HepG2 (cell line): Measurements from ENCODE around the gene SLC13A3. TPM values are rescaled to one million over a fixed set of nuclear protein-coding genes. Genes with fewer than 3 reads are reported as not detected.

Experiments used
- AKNA ChIP-seq: sonication (generic); formaldehyde crosslinking; IDR thresholded peaks from 2 replicates; pipeline ENCODE4 v1.4.0; 2020; ENCODE audit warnings: missing genetic modification reagents, borderline replicate concordance
- CBX1 ChIP-seq: IDR thresholded peaks from one replicate; pipeline ENCODE4 v1.6.1; 2016; ENCODE audit warnings: antibody characterized with exemption, low read depth
- ELK4 ChIP-seq: sonication (generic); formaldehyde crosslinking; IDR thresholded peaks from 2 replicates; pipeline ENCODE4 v1.9.0; 2021; ENCODE audit warnings: missing genetic modification reagents, borderline replicate concordance
- FOXA3 ChIP-seq: IDR thresholded peaks from 2 replicates; pipeline ENCODE4 v1.6.1; 2016; ENCODE audit warnings: missing genetic modification reagents, missing compliant biosample characterization
- HNRNPH1 ChIP-seq: fragments of 200-400 bp; formaldehyde crosslinking; optimal IDR thresholded peaks from 2 replicates; pipeline ENCODE3; 2017; ENCODE audit warnings: mild to moderate bottlenecking, low read depth, low read length
- KDM5B ChIP-seq: sonication (generic); formaldehyde crosslinking; IDR thresholded peaks from 2 replicates; pipeline ENCODE4 v1.4.0; 2020; ENCODE audit warnings: missing genetic modification reagents, mild to moderate bottlenecking, borderline replicate concordance
- MBD4 ChIP-seq: IDR thresholded peaks from 2 replicates; pipeline ENCODE4 v1.6.1; 2012; ENCODE audit warnings: low read length, inconsistent platforms, borderline replicate concordance
- MZF1 ChIP-seq: sonication (generic); formaldehyde crosslinking; IDR thresholded peaks from 2 replicates; pipeline ENCODE4 v1.8.1; 2023; ENCODE audit warnings: mild to moderate bottlenecking, missing genetic modification reagents, borderline replicate concordance
- NR2F6 ChIP-seq, 2 experiments: IDR thresholded peaks; 2 replicates each; pipeline ENCODE4 v1.6.1; 2016; ENCODE audit warnings: antibody characterized with exemption in 1 of 2, mild to moderate bottlenecking in 1 of 2
- PREB ChIP-seq: sonication (generic); formaldehyde crosslinking; IDR thresholded peaks from 2 replicates; pipeline ENCODE4 v1.4.0; 2020; ENCODE audit warnings: missing genetic modification reagents
- RAD21 ChIP-seq: fragments of 450-650 bp; formaldehyde crosslinking; IDR thresholded peaks from 2 replicates; pipeline ENCODE4 v1.5.0; 2020; ENCODE audit warnings: mild to moderate bottlenecking
- SMARCC2 ChIP-seq: fragments of 450-650 bp; IDR thresholded peaks from 2 replicates; pipeline ENCODE4 v1.6.1; 2017; ENCODE audit warnings: antibody characterized with exemption, mild to moderate bottlenecking
- TAF1 ChIP-seq: sonication (generic); formaldehyde crosslinking; IDR thresholded peaks from 2 replicates; pipeline ENCODE4 v1.4.0; 2020; ENCODE audit warnings: missing genetic modification reagents
- TCF7L2 ChIP-seq: IDR thresholded peaks from 2 replicates; pipeline ENCODE4 v1.6.1; 2011; ENCODE audit warnings: mild to moderate bottlenecking, low read depth, low read length, moderate library complexity
- TRIM24 ChIP-seq: sonication (generic); formaldehyde crosslinking; IDR thresholded peaks from 2 replicates; pipeline ENCODE4 v1.8.0; 2022; ENCODE audit warnings: mild to moderate bottlenecking, missing genetic modification reagents
- ZBTB3 ChIP-seq: sonication (generic); formaldehyde crosslinking; IDR thresholded peaks from 2 replicates; pipeline ENCODE4 v1.4.0; 2020; ENCODE audit warnings: low read depth, mild to moderate bottlenecking, moderate library complexity, missing genetic modification reagents, borderline replicate concordance
- ZFP41 ChIP-seq: sonication (generic); formaldehyde crosslinking; IDR thresholded peaks from 2 replicates; pipeline ENCODE4 v1.4.0; 2020; ENCODE audit warnings: mild to moderate bottlenecking, missing genetic modification reagents, borderline replicate concordance
- ZMYM3 ChIP-seq: sonication (generic); formaldehyde crosslinking; IDR thresholded peaks from 2 replicates; pipeline ENCODE4 v1.5.1; 2020; ENCODE audit warnings: mild to moderate bottlenecking, missing genetic modification reagents
- ZNF205 ChIP-seq: IDR thresholded peaks from 2 replicates; pipeline ENCODE4 v1.6.1; 2018; ENCODE audit warnings: missing biosample characterization, missing genetic modification reagents
- ZNF570 ChIP-seq: sonication (generic); formaldehyde crosslinking; IDR thresholded peaks from 2 replicates; pipeline ENCODE4 v1.4.0; 2020; ENCODE audit warnings: mild to moderate bottlenecking, missing genetic modification reagents, borderline replicate concordance
- ZNF720 ChIP-seq: sonication (generic); formaldehyde crosslinking; IDR thresholded peaks from 2 replicates; pipeline ENCODE4 v1.4.0; 2020; ENCODE audit warnings: missing genetic modification reagents
- ZNF777 ChIP-seq: sonication (generic); formaldehyde crosslinking; IDR thresholded peaks from 2 replicates; pipeline ENCODE4 v1.4.0; 2020; ENCODE audit warnings: missing genetic modification reagents
- ZSCAN9 ChIP-seq: IDR thresholded peaks from 2 replicates; pipeline ENCODE4 v1.6.1; 2016; ENCODE audit warnings: borderline replicate concordance
- ZUFSP ChIP-seq: sonication (generic); formaldehyde crosslinking; IDR thresholded peaks from 2 replicates; pipeline ENCODE4 v1.9.0; 2021; ENCODE audit warnings: missing genetic modification reagents, mild to moderate bottlenecking, borderline replicate concordance
- polyA plus RNA-seq, 8 experiments: library from polyadenylated mRNA; depleted of rRNA in 3 of 8; stranded (reverse) in 7 of 8; unstranded in 1 of 8; fragments of >200 nt; fragmentation: Illumina TruSeq in 4 of 8; extraction: Trizol in 4 of 8; gene quantifications; 2 replicates each; pipeline versions ENCODE4 v1.2.1 to v1.2.3, GENCODE V29; 2011 to 2016; ENCODE audit warnings: low read depth in 4 of 8, missing spikeins in 1 of 8, mixed read lengths in 1 of 8; ENCODE audit not compliant: insufficient read depth in 1 of 8
- total RNA-seq, 5 experiments: library from RNA; depleted of rRNA; stranded (reverse); fragments of >200 nt; fragmentation: Illumina TruSeq; extraction: Trizol; gene quantifications; 2 replicates each; pipeline ENCODE4 v1.2.3, GENCODE V29; 2016; ENCODE audit warnings: low read depth in 1 of 5

SLC13A3 gene
- total and polyA plus RNA-seq, 2 of the 13 experiments (the other 11 are each of a cell fraction or from before 2014, with no cell fraction given) = 66.5 to 76.0 TPM

GRCh38 chr20:46639587-46639986 is 11.7 kb downstream of the SLC13A3 start (continued):
- TF ChIP-seq AKNA (CRISPR knock-in tag) = no peak
- TF ChIP-seq ZMYM3 (CRISPR knock-in tag) = peak; percentile 98
- TF ChIP-seq RAD21 (CRISPR knock-in tag) = no peak
- TF ChIP-seq MBD4 = no peak
- TF ChIP-seq MZF1 = no peak
- no peak for TF ChIP-seq PREB
- TF ChIP-seq ZNF205 (CRISPR knock-in tag) = no peak
- TF ChIP-seq FOXA3 (CRISPR knock-in tag) = no peak
- peak; percentile 23; the same call in 1 of the 2 replicates for TF ChIP-seq TAF1 (CRISPR knock-in tag)
- TF ChIP-seq ZNF720 = no peak
- TF ChIP-seq NR2F6 (IDR thresholded peaks at IDR 0.05) = no peak
- TF ChIP-seq NR2F6 (CRISPR knock-in tag; IDR thresholded peaks at IDR 0.05) = no peak
- no peak for TF ChIP-seq ZNF777
- TF ChIP-seq ELK4 = no peak
- no peak for TF ChIP-seq KDM5B (CRISPR knock-in tag)
- TF ChIP-seq ZBTB3 = no peak
- TF ChIP-seq SMARCC2 = no peak
- no peak for TF ChIP-seq ZNF570
- no peak for TF ChIP-seq TRIM24 (CRISPR knock-in tag)
- no peak for TF ChIP-seq HNRNPH1
- no peak for TF ChIP-seq ZFP41
- no peak for TF ChIP-seq TCF7L2
- no peak for TF ChIP-seq ZSCAN9 (CRISPR knock-in tag)
- TF ChIP-seq CBX1 = peak; percentile 52
- no peak for TF ChIP-seq ZUFSP (CRISPR knock-in tag)
